HG03469 (cell line): ENCODE results near the gene ROR2.
"Not testable (repeated sequence)": the region's sequence is repeated elsewhere in the genome, so short reads cannot be mapped to it uniquely, and the experiment has no call there.

Experiments
- ATAC-seq: cut with Tn5 transposase; IDR thresholded peaks from one replicate; pipeline ENCODE4 v1.9.1; 2021; ENCODE audit warnings: mild to moderate bottlenecking, moderate library complexity, moderate number of reproducible peaks; ENCODE audit not compliant: unreplicated experiment

The ROR2 gene

GRCh38 chr9:91924090-91924489 is 25.9 kb downstream of the ROR2 start:
- no peak for ATAC-seq

GRCh38 chr9:91923145-91923544 is 26.9 kb downstream of the ROR2 start:
- no peak for ATAC-seq

- no peak for ATAC-seq
Measured at GRCh38 chr9:91921371-91921770, 28.7 kb downstream of the ROR2 start.

- ATAC-seq: no peak
Measured at GRCh38 chr9:91920630-91921350, 29.2 kb downstream of the ROR2 start.

GRCh38 chr9:91919621-91920020 is 30.4 kb downstream of the ROR2 start:
- no peak for ATAC-seq

GRCh38 chr9:91917436-91917835 is 32.6 kb downstream of the ROR2 start:
- no peak for ATAC-seq

- no peak for ATAC-seq
Measured at GRCh38 chr9:91915524-91916263, 34.3 kb downstream of the ROR2 start.

- ATAC-seq: no peak
Measured at GRCh38 chr9:91914937-91915336, 35.1 kb downstream of the ROR2 start.

- ATAC-seq: no peak
Measured at GRCh38 chr9:91914404-91914803, 35.6 kb downstream of the ROR2 start.

- no peak for ATAC-seq
Measured at GRCh38 chr9:91913986-91914385, 36.0 kb downstream of the ROR2 start.

GRCh38 chr9:91913096-91913495 is 36.9 kb downstream of the ROR2 start:
- ATAC-seq: no peak

- ATAC-seq: no peak
Measured at GRCh38 chr9:91911657-91912056, 38.4 kb downstream of the ROR2 start.

GRCh38 chr9:91909256-91909655 is 40.8 kb downstream of the ROR2 start:
- ATAC-seq: not testable (repeated sequence)

GRCh38 chr9:91908746-91909145 is 41.3 kb downstream of the ROR2 start:
- no peak for ATAC-seq

GRCh38 chr9:91908293-91908623 is 41.8 kb downstream of the ROR2 start:
- ATAC-seq: no peak

GRCh38 chr9:91907484-91908292 is 42.3 kb downstream of the ROR2 start:
- ATAC-seq: no peak

GRCh38 chr9:91905991-91906469 is 44.0 kb downstream of the ROR2 start:
- ATAC-seq: no peak

GRCh38 chr9:91905237-91905650 is 44.8 kb downstream of the ROR2 start:
- no peak for ATAC-seq

GRCh38 chr9:91904588-91905236 is 45.3 kb downstream of the ROR2 start:
- ATAC-seq: no peak

- no peak for ATAC-seq
Measured at GRCh38 chr9:91903126-91903911, 46.7 kb downstream of the ROR2 start.
